Lower lobe of right lung (tissue), 2 donors: Measurements from ENCODE around the gene ZMIZ1. TPM values are rescaled to one million over a fixed set of nuclear protein-coding genes. Genes with fewer than 3 reads are reported as not detected.

Experiments
- ATAC-seq, 2 donors: fragments of 200-7000 bp; cut with Tn5 transposase; one replicate each; pipeline ENCODE4 v1.9.1; 2020 to 2022; ENCODE audit warnings: mild to moderate bottlenecking in 2 of 2, moderate library complexity in 2 of 2
- DNase-seq: peaks from one replicate; pipeline ENCODE4 v3.0.0-alpha.2; 2020
- H3K27ac ChIP-seq: fragments of 200-600 bp; one replicate; pipeline ENCODE4 v1.8.0; 2022
- H3K27me3 ChIP-seq: fragments of 200-600 bp; one replicate; pipeline ENCODE4 v1.8.0; 2022; ENCODE audit warnings: low read depth
- H3K36me3 ChIP-seq: fragments of 200-600 bp; one replicate; pipeline ENCODE4 v1.8.0; 2022; ENCODE audit warnings: mild to moderate bottlenecking
- H3K4me1 ChIP-seq: fragments of 200-600 bp; one replicate; pipeline ENCODE4 v1.8.0; 2022
- H3K4me3 ChIP-seq: fragments of 200-600 bp; one replicate; pipeline ENCODE4 v1.8.0; 2022; ENCODE audit warnings: mild to moderate bottlenecking
- H3K9me3 ChIP-seq: fragments of 200-600 bp; one replicate; pipeline ENCODE4 v1.8.0; 2022
- intact Hi-C: fragments of 100-400 bp; cut with DNase I; formaldehyde crosslinking; loops from one replicate; pipeline ENCODE4 v1.11.0; 2022
- total RNA-seq: library from RNA; stranded (reverse); fragmentation: NEBNext Ultra II Directional; extraction: Animal tissue kit (Norgen Biotek cat#: 25700); gene quantifications from one replicate; pipeline ENCODE4 v1.2.1, GENCODE V29; 2021
- TF ChIP-seq, protein P1 (sequence below): fragments of 200-600 bp; IDR thresholded peaks from one replicate; pipeline ENCODE4 v1.8.0; 2022; ENCODE audit warnings: antibody characterized with exemption, mild to moderate bottlenecking
- donor health status: DM: no; HTN: yes; CAD: no; lungs with severe emphysema.

The ZMIZ1 gene
- total RNA-seq, 1 donor from 2014 or later = 102 TPM

DNA sequence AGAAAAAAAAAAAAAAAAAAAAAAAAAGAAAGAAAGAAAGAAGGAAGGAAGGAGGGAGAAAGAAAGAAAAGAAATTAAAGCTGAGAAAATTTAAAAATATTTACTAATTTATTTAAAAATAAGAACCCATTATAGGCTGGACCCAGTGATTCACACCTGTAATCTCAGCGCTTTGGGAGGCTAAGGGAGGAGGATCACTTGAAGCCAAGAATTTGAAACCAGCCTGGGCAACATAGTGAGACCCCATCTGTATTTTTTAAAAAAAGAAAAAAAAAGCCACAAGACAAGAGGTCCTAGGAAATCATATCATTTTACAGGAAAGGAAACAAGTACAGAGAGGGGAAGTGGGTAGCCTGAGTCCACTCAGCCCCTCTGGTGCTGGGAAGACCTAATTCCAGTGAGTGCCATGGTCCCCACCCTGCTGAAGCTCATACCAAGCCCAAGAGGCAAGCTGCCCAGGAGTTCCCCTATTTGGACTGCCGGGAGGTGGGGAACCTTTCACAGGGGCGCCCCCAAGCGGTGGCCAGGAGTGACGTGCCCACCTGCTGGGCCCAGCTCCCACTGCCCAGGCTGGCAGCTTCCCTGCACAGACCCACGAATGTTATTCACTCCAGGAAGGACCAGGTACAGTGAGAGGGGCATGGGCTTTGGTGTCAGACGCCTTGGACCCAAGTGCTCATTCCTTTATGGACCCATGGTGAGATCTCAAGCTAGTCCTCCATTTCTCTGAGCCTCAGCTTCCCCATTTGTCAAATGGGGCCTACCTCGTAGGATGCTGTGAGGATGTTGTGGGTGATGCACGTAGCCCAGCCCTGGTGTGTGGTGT, 133.6 kb downstream of the ZMIZ1 start:
- peaks cover 60% of the 10 kb centered on the region for H3K36me3 ChIP-seq
- H3K27ac ChIP-seq = no peak overlapping the region
- H3K9me3 ChIP-seq = no peaks in the 10 kb centered on the region
- intact Hi-C loops = no loop called here
- H3K27me3 ChIP-seq = no peaks in the 10 kb centered on the region
- TF ChIP-seq, protein P1, sequence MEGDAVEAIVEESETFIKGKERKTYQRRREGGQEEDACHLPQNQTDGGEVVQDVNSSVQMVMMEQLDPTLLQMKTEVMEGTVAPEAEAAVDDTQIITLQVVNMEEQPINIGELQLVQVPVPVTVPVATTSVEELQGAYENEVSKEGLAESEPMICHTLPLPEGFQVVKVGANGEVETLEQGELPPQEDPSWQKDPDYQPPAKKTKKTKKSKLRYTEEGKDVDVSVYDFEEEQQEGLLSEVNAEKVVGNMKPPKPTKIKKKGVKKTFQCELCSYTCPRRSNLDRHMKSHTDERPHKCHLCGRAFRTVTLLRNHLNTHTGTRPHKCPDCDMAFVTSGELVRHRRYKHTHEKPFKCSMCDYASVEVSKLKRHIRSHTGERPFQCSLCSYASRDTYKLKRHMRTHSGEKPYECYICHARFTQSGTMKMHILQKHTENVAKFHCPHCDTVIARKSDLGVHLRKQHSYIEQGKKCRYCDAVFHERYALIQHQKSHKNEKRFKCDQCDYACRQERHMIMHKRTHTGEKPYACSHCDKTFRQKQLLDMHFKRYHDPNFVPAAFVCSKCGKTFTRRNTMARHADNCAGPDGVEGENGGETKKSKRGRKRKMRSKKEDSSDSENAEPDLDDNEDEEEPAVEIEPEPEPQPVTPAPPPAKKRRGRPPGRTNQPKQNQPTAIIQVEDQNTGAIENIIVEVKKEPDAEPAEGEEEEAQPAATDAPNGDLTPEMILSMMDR = peak; percentile 57
- ATAC-seq (peak; percentile 59 to 74), DNase-seq (peak; percentile 75)
- peaks cover 11% of the 10 kb centered on the region for H3K4me1 ChIP-seq
- H3K4me3 ChIP-seq = no peak overlapping the region

DNA sequence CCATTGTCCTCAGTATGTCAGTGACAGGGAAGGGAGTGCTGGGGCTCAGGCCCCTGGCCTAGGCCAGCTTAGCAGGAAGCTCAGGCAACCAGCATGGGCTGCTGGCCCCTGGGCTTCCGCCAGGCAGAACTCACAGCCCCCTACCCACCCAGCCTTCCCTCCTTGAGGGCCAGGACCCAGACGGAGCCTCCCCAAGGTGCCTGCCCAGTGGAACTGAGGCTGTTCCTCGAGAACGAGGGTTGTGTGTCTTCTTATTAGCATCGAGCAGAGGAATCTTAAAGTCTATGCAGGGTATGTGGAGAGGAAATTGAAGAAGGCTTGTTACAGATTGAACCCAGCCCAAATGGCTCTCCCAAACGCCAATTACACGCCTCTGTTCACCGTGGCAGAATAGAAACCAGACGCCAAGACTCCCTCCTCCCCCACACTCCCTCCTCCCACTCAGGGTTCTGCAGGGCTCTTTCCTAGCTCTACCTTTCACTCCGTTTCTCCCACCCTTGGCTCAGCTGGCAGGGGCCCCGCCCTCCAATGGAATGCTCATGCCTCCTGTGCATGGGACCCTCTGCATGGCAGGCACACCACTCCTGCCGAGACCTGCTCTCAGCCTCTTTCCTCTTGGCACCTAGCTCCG, 134.4 kb downstream of the ZMIZ1 start:
- ATAC-seq = peak in 1 of 2 donors; percentile 14
- Histone ChIP-seq H3K27me3 (no peaks in the 10 kb centered on the region), H3K27ac (no peak overlapping the region), H3K4me1 (peaks cover 11% of the 10 kb centered on the region), H3K9me3 (no peaks in the 10 kb centered on the region), H3K4me3 (no peak overlapping the region), H3K36me3 (peaks cover 65% of the 10 kb centered on the region)
- intact Hi-C loops = no loop called here
- TF ChIP-seq, protein P1 = no peak
- DNase-seq = no peak

DNA sequence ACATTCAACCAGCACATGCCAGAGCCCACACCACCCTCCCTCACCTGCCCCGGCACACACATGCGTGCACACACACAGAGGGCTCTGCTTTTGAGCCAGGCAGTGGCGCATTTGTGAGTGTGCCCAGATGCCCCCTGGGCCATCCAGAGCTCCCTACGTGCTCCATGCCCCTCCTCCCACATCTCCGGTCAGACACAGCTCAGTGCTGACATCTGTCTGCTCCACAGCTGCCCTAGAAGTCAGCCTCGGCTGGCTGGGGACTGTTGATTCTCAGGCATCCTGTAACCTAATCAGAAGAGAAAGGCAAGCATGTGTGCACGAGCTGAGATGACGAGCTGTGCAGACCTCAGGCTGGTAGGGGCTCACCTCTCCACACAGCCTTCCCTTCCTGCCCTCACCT, 135.1 kb downstream of the ZMIZ1 start:
- Histone ChIP-seq H3K27me3 (no peaks in the 10 kb centered on the region), H3K27ac (no peak overlapping the region), H3K9me3 (no peaks in the 10 kb centered on the region), H3K4me3 (no peak overlapping the region), H3K36me3 (peaks cover 72% of the 10 kb centered on the region), H3K4me1 (peaks cover 11% of the 10 kb centered on the region)
- ATAC-seq = no peak
- TF ChIP-seq, protein P1 = no peak
- DNase-seq = no peak
- intact Hi-C loops = no loop called here

DNA sequence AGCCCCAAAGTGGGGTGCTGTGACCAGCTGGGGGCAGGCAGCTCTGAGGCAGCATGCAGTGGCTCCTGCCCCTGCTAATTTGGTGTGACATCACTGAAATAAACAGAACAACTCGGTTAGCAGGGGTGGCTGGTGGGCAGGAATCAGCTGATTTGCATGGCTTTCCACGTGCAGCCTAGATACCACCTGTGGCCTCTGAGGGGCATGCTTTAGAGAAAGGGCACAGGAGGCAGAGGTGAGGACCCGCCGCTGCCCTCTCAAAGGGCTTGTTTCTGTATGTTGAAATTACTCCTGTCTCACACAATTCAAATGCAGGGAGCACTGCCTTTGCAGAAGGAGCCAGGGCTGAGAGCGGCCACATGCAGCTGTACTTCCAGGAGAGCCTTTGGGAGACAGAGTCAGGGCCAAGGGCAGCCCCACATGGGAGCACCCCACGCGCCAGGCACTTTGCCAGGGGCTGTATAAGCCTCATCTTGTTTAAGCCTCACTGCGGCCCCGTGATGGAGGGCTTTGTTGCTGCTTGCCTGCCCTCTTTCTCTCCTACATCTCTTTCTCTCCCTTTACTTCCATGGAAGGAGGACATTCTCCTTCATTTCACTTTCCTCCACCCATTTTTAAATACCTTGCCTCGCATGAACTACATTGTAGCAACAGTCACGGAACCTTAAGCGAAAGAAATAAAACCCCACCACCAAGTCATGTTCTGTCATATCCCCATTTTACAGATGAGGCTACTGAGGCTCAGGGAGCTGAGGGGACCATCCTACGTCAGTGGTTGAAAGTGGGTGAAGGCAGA, 137.7 kb downstream of the ZMIZ1 start:
- ATAC-seq (no peak), DNase-seq (no peak)
- Histone ChIP-seq H3K4me1 (peaks cover 11% of the 10 kb centered on the region), H3K4me3 (no peak overlapping the region), H3K9me3 (no peaks in the 10 kb centered on the region), H3K27me3 (no peaks in the 10 kb centered on the region), H3K36me3 (peaks cover 87% of the 10 kb centered on the region), H3K27ac (no peak overlapping the region)
- intact Hi-C loops = no loop called here
- TF ChIP-seq, protein P1 = no peak

DNA sequence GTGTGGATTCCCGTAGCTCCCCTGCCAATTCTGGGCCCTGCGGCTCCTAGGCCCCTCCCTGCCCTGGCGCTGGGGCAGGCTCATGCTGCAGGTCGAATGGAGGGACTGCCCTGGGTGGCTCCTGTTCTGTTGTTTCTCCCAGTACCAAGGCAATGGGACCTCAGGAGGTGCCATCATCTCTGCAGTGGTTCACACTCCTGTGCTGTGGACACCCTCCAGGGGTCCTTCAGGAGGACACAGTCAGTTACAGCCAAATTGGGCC, 138.3 kb downstream of the ZMIZ1 start:
- intact Hi-C loops = no loop called here
- Histone ChIP-seq H3K4me1 (peaks cover 11% of the 10 kb centered on the region), H3K27me3 (no peaks in the 10 kb centered on the region), H3K4me3 (no peak overlapping the region), H3K27ac (no peak overlapping the region), H3K9me3 (no peaks in the 10 kb centered on the region), H3K36me3 (peaks cover 88% of the 10 kb centered on the region)
- DNase-seq (no peak), ATAC-seq (no peak)
- TF ChIP-seq, protein P1 = no peak
